Tibial artery (tissue), 4 donors: ENCODE results near the gene NOSTRIN.
"Not testable (repeated sequence)": the region's sequence is repeated elsewhere in the genome, so short reads cannot be mapped to it uniquely, and the experiment has no call there.

Experiments used
- DNase-seq, 2 donors: peaks; one replicate each; pipeline ENCODE4 v3.0.0-alpha.2; 2019
- H3K27ac ChIP-seq, 2 donors: fragments of 200-600 bp; sonication (generic) in 1 of 2; 1 replicate in 1 of 2; 2 replicates in 1 of 2; pipeline ENCODE4 v1.5.1; 2018 to 2019; ENCODE audit warnings: mild to moderate bottlenecking in 1 of 2
- H3K27me3 ChIP-seq, 2 donors: fragments of 200-600 bp; sonication (generic) in 1 of 2; one replicate each; pipeline versions ENCODE4 v1.5.1 to v1.6.0; 2016 to 2019
- H3K36me3 ChIP-seq, 3 donors: fragments of 200-600 bp; sonication (generic) in 2 of 3; one replicate each; pipeline ENCODE4 v1.5.1; 2016 to 2019; ENCODE audit warnings: mild to moderate bottlenecking in 2 of 3
- H3K4me1 ChIP-seq, 4 donors: fragments of 200-600 bp; sonication (generic) in 2 of 4; 1 replicate in 3 of 4; 2 replicates in 1 of 4; pipeline ENCODE4 v1.5.1; 2016 to 2019
- H3K4me3 ChIP-seq, 2 donors: fragments of 200-600 bp; sonication (generic) in 1 of 2; 1 replicate in 1 of 2; 2 replicates in 1 of 2; pipeline ENCODE4 v1.5.1; 2018 to 2019; ENCODE audit warnings: mild to moderate bottlenecking in 2 of 2
- H3K9me3 ChIP-seq, 3 donors: fragments of 200-600 bp; sonication (generic) in 1 of 3; one replicate each; pipeline ENCODE4 v1.5.1; 2016 to 2019
- CTCF ChIP-seq, 2 experiments: fragments of 200-600 bp in 1 of 2; fragments of 450-650 bp in 1 of 2; IDR thresholded peaks; one replicate each; pipeline ENCODE4 v1.5.1; 2017 to 2019; ENCODE audit warnings: antibody characterized with exemption in 2 of 2, mild to moderate bottlenecking in 1 of 2, moderate library complexity in 1 of 2
- intact Hi-C: fragments of 100-400 bp; cut with DNase I; formaldehyde crosslinking; loops from one replicate; pipeline ENCODE4 v1.15.0; 2023; ENCODE audit warnings: low total_unique reads

Gene NOSTRIN

GRCh38 chr2:168852481-168852880 is 50.0 kb downstream of the NOSTRIN start:
- Histone ChIP-seq H3K36me3 (peaks cover 0 to 6% (median 0%) of the 10 kb centered on the region in 3 donors), H3K9me3 (no peaks in the 10 kb centered on the region), H3K27me3 (no peaks in the 10 kb centered on the region), H3K4me1 (no peaks in the 10 kb centered on the region), H3K27ac (no peak overlapping the region), H3K4me3 (no peak overlapping the region)
- no peak for TF ChIP-seq CTCF (IDR thresholded peaks at IDR 0.05)
- DNase-seq, result no peak
- intact Hi-C loops, result no loop called here

GRCh38 chr2:168853471-168853870 is 51.0 kb downstream of the NOSTRIN start:
- Histone ChIP-seq H3K4me3 (no peak overlapping the region), H3K9me3 (no peaks in the 10 kb centered on the region), H3K27me3 (no peaks in the 10 kb centered on the region), H3K27ac (no peak overlapping the region), H3K4me1 (no peaks in the 10 kb centered on the region), H3K36me3 (peaks cover 0 to 6% (median 0%) of the 10 kb centered on the region in 3 donors)
- intact Hi-C loops, result no loop called here
- DNase-seq, result no peak
- TF ChIP-seq CTCF (IDR thresholded peaks at IDR 0.05), result no peak

DNA sequence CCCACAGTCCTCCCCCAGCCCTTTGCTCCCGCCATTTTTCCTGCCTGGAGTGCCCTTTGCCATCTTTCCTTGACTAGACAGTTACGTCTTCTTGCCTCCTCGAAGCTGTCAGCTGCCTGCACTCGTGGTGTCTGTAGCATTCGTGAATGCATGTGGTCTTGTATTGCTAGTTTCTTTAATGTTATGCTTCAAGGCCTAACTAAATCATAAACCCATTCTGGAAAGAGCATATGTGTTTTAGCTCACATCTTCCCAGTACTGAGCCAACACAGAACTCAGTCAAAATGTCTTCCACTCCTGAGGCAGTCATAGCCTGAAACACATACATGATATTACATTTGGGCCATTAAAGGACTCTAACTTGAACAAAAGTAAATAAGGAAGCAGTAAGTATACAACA is 52.2 kb downstream of the NOSTRIN start:
- DNase-seq, result no peak
- no peaks in the 10 kb centered on the region for H3K27me3 ChIP-seq
- no peak for TF ChIP-seq CTCF (IDR thresholded peaks at IDR 0.05)
- no peaks in the 10 kb centered on the region for H3K4me1 ChIP-seq
- peaks cover 0 to 6% (median 0%) of the 10 kb centered on the region in 3 donors for H3K36me3 ChIP-seq
- no peaks in the 10 kb centered on the region for H3K9me3 ChIP-seq
- intact Hi-C loops, result no loop called here
- no peak overlapping the region for H3K4me3 ChIP-seq
- no peak overlapping the region for H3K27ac ChIP-seq

- TF ChIP-seq CTCF (IDR thresholded peaks at IDR 0.05), result no peak
- Histone ChIP-seq H3K27ac (no peak overlapping the region), H3K4me3 (no peak overlapping the region), H3K4me1 (no peaks in the 10 kb centered on the region), H3K36me3 (peaks cover 0 to 6% (median 0%) of the 10 kb centered on the region in 3 donors), H3K9me3 (no peaks in the 10 kb centered on the region), H3K27me3 (no peaks in the 10 kb centered on the region)
- no peak for DNase-seq
- intact Hi-C loops, result no loop called here
Measured at GRCh38 chr2:168855601-168856000, 53.2 kb downstream of the NOSTRIN start.

DNA sequence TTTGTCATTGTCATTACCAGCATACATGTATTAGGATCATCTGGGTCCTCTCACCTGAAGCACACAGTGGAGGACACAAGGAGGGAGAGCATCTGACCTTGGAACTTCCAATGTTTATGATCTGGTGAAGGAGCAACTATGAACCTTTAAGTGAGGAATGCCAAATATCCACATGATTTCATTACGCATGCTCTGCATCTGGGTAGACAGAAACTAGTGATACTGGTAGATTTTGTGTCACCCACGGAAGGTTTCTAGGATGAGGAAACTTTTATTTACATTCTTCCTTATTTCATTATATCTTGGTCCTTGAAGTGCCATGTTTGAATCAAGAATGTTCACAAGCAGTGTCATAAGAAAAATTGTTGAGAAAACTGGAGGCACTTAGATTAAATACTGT is 55.7 kb downstream of the NOSTRIN start:
- intact Hi-C loops, result no loop called here

DNA sequence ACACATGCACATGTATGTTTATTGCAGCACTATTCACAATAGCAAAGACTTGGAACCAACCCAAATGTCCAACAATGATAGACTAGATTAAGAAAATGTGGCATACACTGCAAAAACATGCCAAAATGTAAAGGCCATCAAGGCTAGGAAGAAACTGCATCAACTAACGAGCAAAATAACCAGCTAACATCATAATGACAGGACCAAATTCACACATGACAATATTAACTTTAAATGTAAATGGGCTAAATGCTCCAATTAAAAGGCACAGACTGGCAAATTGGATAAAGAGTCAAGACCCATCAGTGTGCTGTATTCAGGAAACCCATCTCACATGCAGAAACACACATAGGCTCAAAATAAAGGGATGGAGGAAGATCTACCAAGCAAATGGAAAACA is 64.7 kb downstream of the NOSTRIN start:
- H3K4me3 ChIP-seq, H3K4me1 ChIP-seq, intact Hi-C loops, H3K27ac ChIP-seq, H3K27me3 ChIP-seq, DNase-seq: not testable (repeated sequence)
- peaks cover 0 to 21% (median 9%) of the 10 kb centered on the region in 3 donors for H3K36me3 ChIP-seq
- H3K9me3 ChIP-seq, result peaks cover 0 to 14% (median 0%) of the 10 kb centered on the region in 3 donors

More for the DNA sequence above, 55.7 kb downstream of the NOSTRIN start:
- Histone ChIP-seq H3K27me3 (no peaks in the 10 kb centered on the region), H3K36me3 (peaks cover 0 to 9% (median 0%) of the 10 kb centered on the region in 3 donors), H3K4me1 (no peaks in the 10 kb centered on the region), H3K9me3 (peaks cover 0 to 5% (median 0%) of the 10 kb centered on the region in 3 donors), H3K27ac (no peak overlapping the region), H3K4me3 (no peak overlapping the region)
- no peak for TF ChIP-seq CTCF (IDR thresholded peaks at IDR 0.05)
- DNase-seq, result no peak

- DNase-seq, H3K9me3 ChIP-seq, H3K27ac ChIP-seq, H3K36me3 ChIP-seq, H3K4me3 ChIP-seq, H3K4me1 ChIP-seq, H3K27me3 ChIP-seq, intact Hi-C loops: not testable (repeated sequence)
Measured at GRCh38 chr2:168870369-168870768, 67.9 kb downstream of the NOSTRIN start.

GRCh38 chr2:168870824-168871223 is 68.4 kb downstream of the NOSTRIN start:
- DNase-seq, H3K27me3 ChIP-seq, H3K36me3 ChIP-seq, H3K4me3 ChIP-seq, H3K4me1 ChIP-seq, H3K27ac ChIP-seq, intact Hi-C loops, H3K9me3 ChIP-seq: not testable (repeated sequence)
